Stomach (tissue), 9 donors: ENCODE results near the gene APOC3. TPM values are rescaled to one million over a fixed set of nuclear protein-coding genes. Genes with fewer than 3 reads are reported as not detected.

Experiments used
- DNase-seq, 2 donors: peaks; one replicate each; pipeline versions ENCODE4 v3.0.0 to v3.0.0-alpha.2; 2013 to 2019
- H3K27ac ChIP-seq, 5 donors: fragments of 200-600 bp in 4 of 5; sonication (generic) in 4 of 5; one replicate each; pipeline ENCODE4 v1.5.1; 2013 to 2019; ENCODE audit warnings: mild to moderate bottlenecking in 1 of 5, moderate library complexity in 1 of 5
- H3K27me3 ChIP-seq, 3 donors: fragments of 200-600 bp; sonication (generic); one replicate each; pipeline ENCODE4 v1.5.1; 2017 to 2019; ENCODE audit warnings: mixed run types in 1 of 3
- H3K36me3 ChIP-seq, 4 donors: fragments of 200-600 bp; sonication (generic); 1 replicate in 3 of 4; 2 replicates in 1 of 4; pipeline ENCODE4 v1.5.1; 2016 to 2019
- H3K4me1 ChIP-seq, 4 donors: fragments of 200-600 bp; sonication (generic); one replicate each; pipeline ENCODE4 v1.5.1; 2016 to 2019
- H3K4me3 ChIP-seq, 4 donors: fragments of 200-600 bp; sonication (generic) in 3 of 4; one replicate each; pipeline ENCODE4 v1.5.1; 2016 to 2019; ENCODE audit warnings: mild to moderate bottlenecking in 1 of 4
- H3K9me3 ChIP-seq, 4 donors: fragments of 200-600 bp; sonication (generic); one replicate each; pipeline ENCODE4 v1.5.1; 2016 to 2019
- EP300 ChIP-seq: sonication (generic); formaldehyde crosslinking; IDR thresholded peaks from one replicate; pipeline ENCODE4 v1.6.1; 2017; ENCODE audit warnings: antibody characterized with exemption
- POLR2A ChIP-seq, 4 donors: fragments of 450-650 bp; IDR thresholded peaks; one replicate each; pipeline ENCODE4 v1.6.1; 2016; ENCODE audit warnings: antibody characterized with exemption in 4 of 4, control low read depth in 2 of 4, mild to moderate bottlenecking in 1 of 4, moderate library complexity in 1 of 4
- POLR2AphosphoS5 ChIP-seq, 3 donors: sonication (generic); formaldehyde crosslinking; IDR thresholded peaks; one replicate each; pipeline ENCODE4 v1.6.1; 2016; ENCODE audit warnings: antibody characterized with exemption in 3 of 3
- WGBS, 5 donors: extraction: QIAGEN DNeasy Blood & Tissue Kit in 3 of 5; methylation state at CpG; one replicate each; pipeline versions ENCODE4 v1.1.5 to v1.1.7; 2013 to 2018; 5-methylcytosine and 5-hydroxymethylcytosine counted together
- intact Hi-C: fragments of 100-400 bp; cut with DNase I; formaldehyde crosslinking; loops from one replicate; pipeline ENCODE4 v1.15.1; 2023; ENCODE audit warnings: low total_unique reads
- polyA plus RNA-seq, 3 donors: library from polyadenylated mRNA; stranded (reverse); fragments of 200-250 nt; gene quantifications; one replicate each; pipeline ENCODE4 v1.2.3, GENCODE V29; 2013
- total RNA-seq, 5 donors: library from RNA; depleted of rRNA; stranded (reverse); fragments of >200 nt; gene quantifications; one replicate each; pipeline versions ENCODE4 v1.1.0 to v1.2.3, GENCODE V29; 2014 to 2016
- TF ChIP-seq, protein P1 (sequence below), 7 experiments: fragments of 450-650 bp in 4 of 7; fragments of 200-600 bp in 3 of 7; sonication (generic) in 3 of 7; IDR thresholded peaks; one replicate each; pipeline ENCODE4 v1.5.1; 2016 to 2019; ENCODE audit warnings: antibody characterized with exemption in 7 of 7, control low read depth in 2 of 7, mild to moderate bottlenecking in 1 of 7
- donor health status: healthy with polysubstance abuse.
- donor health status: Bipolar disorder and iron deficiency.
- donor health status: healthy.

Gene APOC3
- total and polyA plus RNA-seq, 8 donors: 18.9 TPM; not detected in 7

- intact Hi-C loops: no loop called here
- Histone ChIP-seq H3K27ac (peak overlapping the region in 1 of 5 donors; percentile 9), H3K36me3 (peaks cover 48 to 79% (median 73%) of the 10 kb centered on the region in 4 donors), H3K4me3 (no peak overlapping the region), H3K9me3 (no peaks in the 10 kb centered on the region), H3K4me1 (peaks cover 13 to 32% (median 15%) of the 10 kb centered on the region in 4 donors), H3K27me3 (no peaks in the 10 kb centered on the region)
- TF ChIP-seq, protein P1, sequence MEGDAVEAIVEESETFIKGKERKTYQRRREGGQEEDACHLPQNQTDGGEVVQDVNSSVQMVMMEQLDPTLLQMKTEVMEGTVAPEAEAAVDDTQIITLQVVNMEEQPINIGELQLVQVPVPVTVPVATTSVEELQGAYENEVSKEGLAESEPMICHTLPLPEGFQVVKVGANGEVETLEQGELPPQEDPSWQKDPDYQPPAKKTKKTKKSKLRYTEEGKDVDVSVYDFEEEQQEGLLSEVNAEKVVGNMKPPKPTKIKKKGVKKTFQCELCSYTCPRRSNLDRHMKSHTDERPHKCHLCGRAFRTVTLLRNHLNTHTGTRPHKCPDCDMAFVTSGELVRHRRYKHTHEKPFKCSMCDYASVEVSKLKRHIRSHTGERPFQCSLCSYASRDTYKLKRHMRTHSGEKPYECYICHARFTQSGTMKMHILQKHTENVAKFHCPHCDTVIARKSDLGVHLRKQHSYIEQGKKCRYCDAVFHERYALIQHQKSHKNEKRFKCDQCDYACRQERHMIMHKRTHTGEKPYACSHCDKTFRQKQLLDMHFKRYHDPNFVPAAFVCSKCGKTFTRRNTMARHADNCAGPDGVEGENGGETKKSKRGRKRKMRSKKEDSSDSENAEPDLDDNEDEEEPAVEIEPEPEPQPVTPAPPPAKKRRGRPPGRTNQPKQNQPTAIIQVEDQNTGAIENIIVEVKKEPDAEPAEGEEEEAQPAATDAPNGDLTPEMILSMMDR (IDR thresholded peaks at IDR 0.05): no peak
- no peak for TF ChIP-seq POLR2AphosphoS5 (IDR thresholded peaks at IDR 0.05)
- TF ChIP-seq EP300: no peak
- no peak for TF ChIP-seq POLR2A (IDR thresholded peaks at IDR 0.05)
- WGBS, 5 donors: 68 to 90% (median 76%) methylated on average over 5 to 7 of the region's 7 CpGs
- no peak for DNase-seq
Measured at GRCh38 chr11:116857936-116858335, 28.2 kb downstream of the APOC3 start.

- H3K27me3 ChIP-seq: no peaks in the 10 kb centered on the region
- TF ChIP-seq POLR2A (IDR thresholded peaks at IDR 0.05): no peak
- TF ChIP-seq, protein P1 (IDR thresholded peaks at IDR 0.05): no peak
- no peak for TF ChIP-seq EP300
- no peak for TF ChIP-seq POLR2AphosphoS5 (IDR thresholded peaks at IDR 0.05)
- H3K9me3 ChIP-seq: no peaks in the 10 kb centered on the region
- 91 to 100% (median 96%) methylated on average over 3 to 8 of the region's 8 CpGs for WGBS, 5 donors
- intact Hi-C loops: no loop called here
- no peak for DNase-seq
- no peak overlapping the region for H3K27ac ChIP-seq
- H3K4me1 ChIP-seq: peaks cover under 1 to 20% (median 5%) of the 10 kb centered on the region in 4 donors
- H3K4me3 ChIP-seq: no peak overlapping the region
- H3K36me3 ChIP-seq: peaks cover 55 to 92% (median 85%) of the 10 kb centered on the region in 4 donors
Measured at GRCh38 chr11:116859175-116859574, 29.5 kb downstream of the APOC3 start.

- no peak for DNase-seq
- peaks cover 0 to 8% (median 0%) of the 10 kb centered on the region in 4 donors for H3K4me1 ChIP-seq
- H3K27ac ChIP-seq: no peak overlapping the region
- no peaks in the 10 kb centered on the region for H3K9me3 ChIP-seq
- TF ChIP-seq POLR2A (IDR thresholded peaks at IDR 0.05) (no peak), EP300 (no peak), POLR2AphosphoS5 (IDR thresholded peaks at IDR 0.05) (no peak)
- TF ChIP-seq, protein P1 (IDR thresholded peaks at IDR 0.05): no peak
- intact Hi-C loops: no loop called here
- no peak overlapping the region for H3K4me3 ChIP-seq
- H3K36me3 ChIP-seq: peaks cover 55 to 98% (median 89%) of the 10 kb centered on the region in 4 donors
- 87 to 94% (median 92%) methylated on average over 6 of the region's 6 CpGs for WGBS, 5 donors
- no peaks in the 10 kb centered on the region for H3K27me3 ChIP-seq
Measured at GRCh38 chr11:116860303-116860702, 30.6 kb downstream of the APOC3 start.

- H3K4me3 ChIP-seq: no peak overlapping the region
- TF ChIP-seq POLR2A (IDR thresholded peaks at IDR 0.05) (no peak), EP300 (no peak), POLR2AphosphoS5 (IDR thresholded peaks at IDR 0.05) (no peak)
- TF ChIP-seq, protein P1 (IDR thresholded peaks at IDR 0.05): no peak
- WGBS, 5 donors: 44 to 97% (median 93%) methylated on average over 1 of the region's 1 CpG
- H3K9me3 ChIP-seq: no peaks in the 10 kb centered on the region
- no peak for DNase-seq
- H3K27me3 ChIP-seq: no peaks in the 10 kb centered on the region
- peaks cover 56 to 100% (median 99%) of the 10 kb centered on the region in 4 donors for H3K36me3 ChIP-seq
- H3K27ac ChIP-seq: no peak overlapping the region
- intact Hi-C loops: no loop called here
- peaks cover 0 to 5% (median 0%) of the 10 kb centered on the region in 4 donors for H3K4me1 ChIP-seq
Measured at GRCh38 chr11:116861539-116861938, 31.8 kb downstream of the APOC3 start.
